Measurements from ENCODE around the gene CKS1B. TPM values are rescaled to one million over a fixed set of nuclear protein-coding genes. Genes with fewer than 3 reads are reported as not detected.

Gene CKS1B
- 100 to 1,000 TPM in 1 of 5 experiments, 10 to 100 TPM in 3, 1 to 10 TPM in 1; 8.4 to 105 (median 10.2) TPM for total RNA-seq
- polyA plus RNA-seq: 10 to 100 TPM; 37.1 to 55.2 TPM
- 4.0 reads per million, percentile 21 among the genes with 10 or more reads in this experiment for total RNA-seq

- peak; percentile 89 for ATAC-seq
- Mint-ChIP-seq H3K4me3 (no peak within 1 kb of the TSS), H3K9me3 (peaks cover 0 to 2% (median 0%) of the 10 kb centered on the region in 11 donors), H3K4me1 (peaks cover 27 to 39% (median 31%) of the 10 kb centered on the region in 7 donors), H3K27ac (no peak within 1 kb of the TSS), H3K36me3 (peaks cover 0 to 15% (median 0%) of the 10 kb centered on the region in 5 donors), H3K27me3 (no peaks in the 10 kb centered on the region)
- Histone ChIP-seq H3K36me3 (ENCODE audit: control insufficient read depth in 2 of 3, insufficient read depth in 3 of 3, low read length in 3 of 3) (peaks cover 0 to 20% (median 0%) of the 10 kb centered on the region in 3 experiments), H3K9me3 (ENCODE audit: control insufficient read depth in 2 of 3, low read length in 3 of 3) (no peaks in the 10 kb centered on the region), H3K4me1 (ENCODE audit: control insufficient read depth in 2 of 2, insufficient read depth in 2 of 2, low read length in 2 of 2) (peaks cover 28 to 35% of the 10 kb centered on the region in 2 donors), H3K27me3 (ENCODE audit: control insufficient read depth in 2 of 2, insufficient read depth in 2 of 2, low read length in 2 of 2) (no peaks in the 10 kb centered on the region), H3K27ac (ENCODE audit: low read depth, low read length) (peak within 1 kb of the TSS; percentile 94), H3K4me3 (ENCODE audit: low read length) (peak within 1 kb of the TSS; percentile 82)
- ChIA-PET POLR2A (interaction anchor here (0.9 to 11.7 kb wide), 14 partner anchors 9 to 78 kb away, joined by 3 to 160 read pairs (median 6); partner anchors contain the start of genes FLAD1, PBXIP1, PMVK and PYGO2), CTCF (interaction anchor here (0.7 to 10.5 kb wide), 9 partner anchors 25 to 415 kb away, joined by 3 to 94 read pairs (median 4); partner anchors contain the start of gene PMVK)
- DNase-seq: peak; percentile 86 to 100 (median 98)
- intact Hi-C loops (cut with micrococcal nuclease): loop anchor here (1.0 to 10.0 kb wide), 13 partner anchors 9 to 416 kb away; partner anchors contain the start of genes ADAM15 (in 2 of the 2), FLAD1 (in 2 of the 2), PYGO2 (in 2 of the 2) and UBE2Q1 (in 2 of the 2)
These were observed at the start of gene CKS1B for GRCh38 chr1:154974102-154974807. Gene CKS1B, plus strand, starts transcription at chr1:154974681. Its CDS starts 65 bp downstream, at chr1:154974746.

GRCh38 chr1:154925335-154926170 is 48.9 kb upstream of the CKS1B start:
- DNase-seq: no peak
- peaks cover 11 to 57% (median 20%) of the 10 kb centered on the region in 5 donors for H3K36me3 Mint-ChIP-seq
- H3K4me1 Mint-ChIP-seq: peaks cover 0 to 15% (median 5%) of the 10 kb centered on the region in 7 donors
- H3K4me3 Mint-ChIP-seq: peak overlapping the region in 1 of 10 donors; percentile 39
- H3K9me3 Mint-ChIP-seq: no peaks in the 10 kb centered on the region
- no peaks in the 10 kb centered on the region for H3K27me3 Mint-ChIP-seq
- CTCF ChIA-PET: no interaction called here
- no peaks in the 10 kb centered on the region for H3K9me3 ChIP-seq (ENCODE audit: control insufficient read depth in 2 of 3, low read length in 3 of 3)
- H3K4me3 ChIP-seq (ENCODE audit: low read length): no peak overlapping the region
- H3K27me3 ChIP-seq (ENCODE audit: control insufficient read depth in 2 of 2, insufficient read depth in 2 of 2, low read length in 2 of 2): no peaks in the 10 kb centered on the region
- peak; percentile 32 for ATAC-seq
- intact Hi-C loops (cut with micrococcal nuclease): no loop called here
- H3K27ac Mint-ChIP-seq: peak overlapping the region in 2 of 9 donors; percentile 26 to 78
- H3K27ac ChIP-seq (ENCODE audit: low read depth, low read length): no peak overlapping the region
- H3K4me1 ChIP-seq (ENCODE audit: control insufficient read depth in 2 of 2, insufficient read depth in 2 of 2, low read length in 2 of 2): no peaks in the 10 kb centered on the region
- POLR2A ChIA-PET: interaction anchor here (1.1 kb wide), 1 partner anchor 30 kb away, joined by 3 read pairs; the partner anchor contains the start of gene PBXIP1
- H3K36me3 ChIP-seq (ENCODE audit: control insufficient read depth in 2 of 3, insufficient read depth in 3 of 3, low read length in 3 of 3): peaks cover 0 to 69% (median 10%) of the 10 kb centered on the region in 3 experiments

GRCh38 chr1:154926201-154926600 is 48.3 kb upstream of the CKS1B start:
- no peak overlapping the region for H3K27ac ChIP-seq (ENCODE audit: low read depth, low read length)
- peak overlapping the region in 1 of 9 donors; percentile 78 for H3K27ac Mint-ChIP-seq

GRCh38 chr1:154931940-154932487 is 42.5 kb upstream of the CKS1B start:
- CTCF ChIA-PET: interaction anchor here (0.7 to 0.9 kb wide), 2 partner anchors 12 to 372 kb away, joined by 3 read pairs; no protein-coding TSS in a partner anchor
- peaks cover 16 to 28% (median 22%) of the 10 kb centered on the region in 7 donors for H3K4me1 Mint-ChIP-seq
- POLR2A ChIA-PET: interaction anchor here (0.8 kb wide), 1 partner anchor 207 kb away, joined by 3 read pairs; no protein-coding TSS in a partner anchor

More at GRCh38 chr1:154926201-154926600, 48.3 kb upstream of the CKS1B start:
- Mint-ChIP-seq H3K27me3 (no peaks in the 10 kb centered on the region), H3K4me1 (peaks cover 0 to 15% (median 5%) of the 10 kb centered on the region in 7 donors), H3K4me3 (no peak overlapping the region), H3K9me3 (no peaks in the 10 kb centered on the region), H3K36me3 (peaks cover 11 to 55% (median 20%) of the 10 kb centered on the region in 5 donors)
- no peaks in the 10 kb centered on the region for H3K9me3 ChIP-seq (ENCODE audit: control insufficient read depth in 2 of 3, low read length in 3 of 3)
- H3K4me3 ChIP-seq (ENCODE audit: low read length): no peak overlapping the region
- ATAC-seq: peak; percentile 10
- H3K36me3 ChIP-seq (ENCODE audit: control insufficient read depth in 2 of 3, insufficient read depth in 3 of 3, low read length in 3 of 3): peaks cover 0 to 69% (median 10%) of the 10 kb centered on the region in 3 experiments
- no peaks in the 10 kb centered on the region for H3K4me1 ChIP-seq (ENCODE audit: control insufficient read depth in 2 of 2, insufficient read depth in 2 of 2, low read length in 2 of 2)
- no peaks in the 10 kb centered on the region for H3K27me3 ChIP-seq (ENCODE audit: control insufficient read depth in 2 of 2, insufficient read depth in 2 of 2, low read length in 2 of 2)
- intact Hi-C loops (cut with micrococcal nuclease): no loop called here
- POLR2A ChIA-PET: interaction anchor here (1.1 kb wide), 1 partner anchor 30 kb away, joined by 3 read pairs; the partner anchor contains the start of gene PBXIP1
- CTCF ChIA-PET: interaction anchor here (0.7 kb wide), 1 partner anchor 90 kb away, joined by 3 read pairs; no protein-coding TSS in a partner anchor
- DNase-seq: no peak

GRCh38 chr1:154934358-154934948 is 40.0 kb upstream of the CKS1B start:
- peak overlapping the region in 4 of 9 donors; percentile 17 to 38 (median 24) for H3K27ac Mint-ChIP-seq
- Histone ChIP-seq H3K4me3 (ENCODE audit: low read length) (no peak overlapping the region), H3K27me3 (ENCODE audit: control insufficient read depth in 2 of 2, insufficient read depth in 2 of 2, low read length in 2 of 2) (no peaks in the 10 kb centered on the region), H3K9me3 (ENCODE audit: control insufficient read depth in 2 of 3, low read length in 3 of 3) (no peaks in the 10 kb centered on the region), H3K27ac (ENCODE audit: low read depth, low read length) (no peak overlapping the region), H3K36me3 (ENCODE audit: control insufficient read depth in 2 of 3, insufficient read depth in 3 of 3, low read length in 3 of 3) (peaks cover 0 to 10% (median 0%) of the 10 kb centered on the region in 3 experiments), H3K4me1 (ENCODE audit: control insufficient read depth in 2 of 2, insufficient read depth in 2 of 2, low read length in 2 of 2) (peaks cover 13 to 20% of the 10 kb centered on the region in 2 donors)
- H3K36me3 Mint-ChIP-seq: peaks cover 0 to 9% (median 0%) of the 10 kb centered on the region in 5 donors
- ChIA-PET CTCF (interaction anchor here (0.6 kb wide), 1 partner anchor 9 kb away, joined by 3 read pairs; no protein-coding TSS in a partner anchor), POLR2A (interaction anchor here (0.6 to 4.1 kb wide), 3 partner anchors 19 to 797 kb away, joined by 3 to 93 read pairs (median 3); partner anchors contain the start of gene PBXIP1)
- no peak for DNase-seq
- intact Hi-C loops (cut with micrococcal nuclease): loop anchor here in 1 of 2 donors (10.0 kb wide), 1 partner anchor 610 kb away; the partner anchor contains the start of genes AQP10 and ATP8B2
- H3K4me3 Mint-ChIP-seq: peak overlapping the region in 9 of 10 donors; percentile 11 to 89 (median 34)
- ATAC-seq: no peak
- no peaks in the 10 kb centered on the region for H3K27me3 Mint-ChIP-seq
- H3K9me3 Mint-ChIP-seq: peaks cover 0 to 2% (median 0%) of the 10 kb centered on the region in 11 donors
- peaks cover 28 to 50% (median 36%) of the 10 kb centered on the region in 7 donors for H3K4me1 Mint-ChIP-seq

More at GRCh38 chr1:154931940-154932487, 42.5 kb upstream of the CKS1B start:
- Histone ChIP-seq H3K4me3 (ENCODE audit: low read length) (no peak overlapping the region), H3K4me1 (ENCODE audit: control insufficient read depth in 2 of 2, insufficient read depth in 2 of 2, low read length in 2 of 2) (peaks cover 7 to 11% of the 10 kb centered on the region in 2 donors), H3K27ac (ENCODE audit: low read depth, low read length) (no peak overlapping the region), H3K36me3 (ENCODE audit: control insufficient read depth in 2 of 3, insufficient read depth in 3 of 3, low read length in 3 of 3) (peaks cover 0 to 28% (median 5%) of the 10 kb centered on the region in 3 experiments), H3K27me3 (ENCODE audit: control insufficient read depth in 2 of 2, insufficient read depth in 2 of 2, low read length in 2 of 2) (no peaks in the 10 kb centered on the region), H3K9me3 (ENCODE audit: control insufficient read depth in 2 of 3, low read length in 3 of 3) (no peaks in the 10 kb centered on the region)
- Mint-ChIP-seq H3K4me3 (no peak overlapping the region), H3K36me3 (peaks cover 6 to 21% (median 10%) of the 10 kb centered on the region in 5 donors), H3K9me3 (no peaks in the 10 kb centered on the region), H3K27ac (no peak overlapping the region), H3K27me3 (no peaks in the 10 kb centered on the region)
- intact Hi-C loops (cut with micrococcal nuclease): loop anchor here in 1 of 2 donors (10.0 kb wide), 1 partner anchor 607 kb away; the partner anchor contains the start of genes AQP10 and ATP8B2
- ATAC-seq: no peak
- DNase-seq: no peak

Data from naive thymus-derived CD4-positive, alpha-beta T cell (primary cell).